ENCODE measurements around the gene GNG3. TPM values are rescaled to one million over a fixed set of nuclear protein-coding genes. Genes with fewer than 3 reads are reported as not detected.

The GNG3 gene
- polyA plus RNA-seq, 3 donors, result 0.23 TPM; not detected in 2

GRCh38 chr11:62732830-62733229 lies 25.4 kb downstream of the GNG3 start:
- Mint-ChIP-seq H3K4me3 (no peak overlapping the region), H3K27me3 (ENCODE audit: low read depth in 3 of 3) (no peaks in the 10 kb centered on the region), H3K27ac (no peak overlapping the region), H3K9me3 (peaks cover 0 to 3% (median 0%) of the 10 kb centered on the region in 7 donors), H3K36me3 (peaks cover 31 to 59% of the 10 kb centered on the region in 2 donors), H3K4me1 (peaks cover 21% of the 10 kb centered on the region)
- Histone ChIP-seq H3K27ac (ENCODE audit: low read depth in 1 of 2, low read length in 2 of 2) (no peak overlapping the region), H3K4me3 (replicated peaks in 1 of 3; ENCODE audit: low read depth in 2 of 3, low read length in 3 of 3) (no peak overlapping the region), H3K36me3 (replicated peaks in 1 of 2; ENCODE audit: control insufficient read depth in 1 of 2, insufficient read depth in 2 of 2, low read length in 2 of 2) (peaks cover 40 to 54% of the 10 kb centered on the region in 2 donors), H3K79me2 (ENCODE audit: insufficient read depth, low read length) (peaks cover 63% of the 10 kb centered on the region), H3K27me3 (ENCODE audit: control insufficient read depth in 2 of 2, insufficient read depth in 2 of 2, low read length in 2 of 2) (no peaks in the 10 kb centered on the region), H3K9ac (ENCODE audit: insufficient read depth, low read length, poor library complexity, severe bottlenecking) (no peak overlapping the region), H3K4me1 (ENCODE audit: control insufficient read depth in 1 of 2, insufficient read depth in 2 of 2, low read length in 2 of 2) (peaks cover 15 to 16% of the 10 kb centered on the region in 2 donors), H3K9me3 (replicated peaks in 1 of 2; ENCODE audit: control insufficient read depth in 1 of 2, insufficient read depth in 1 of 2, low read length in 2 of 2) (no peaks in the 10 kb centered on the region), H4K20me1 (ENCODE audit: insufficient read depth, low read length) (peaks cover 14% of the 10 kb centered on the region), H2AFZ (ENCODE audit: insufficient read depth, low read depth, low read length, poor library complexity, severe bottlenecking) (no peak overlapping the region), H3K4me2 (replicated peaks; ENCODE audit: extremely low read depth, low read length, poor library complexity, severe bottlenecking) (no peak overlapping the region)
- no CpG with 5 or more reads among the region's 2 CpGs for WGBS (ENCODE audit: insufficient coverage)
- intact Hi-C loops (cut with micrococcal nuclease), result no loop called here
- peak; percentile 14 for TF ChIP-seq CTCF (IDR thresholded peaks at IDR 0.05)
- DNase-seq, result peak in 1 of 3 donors; percentile 13

- peaks cover 49 to 88% of the 10 kb centered on the region in 2 donors for H3K36me3 Mint-ChIP-seq
- TF ChIP-seq CTCF (IDR thresholded peaks at IDR 0.05), result no peak
- H3K36me3 ChIP-seq (replicated peaks in 1 of 2; ENCODE audit: control insufficient read depth in 1 of 2, insufficient read depth in 2 of 2, low read length in 2 of 2), result peaks cover 63 to 90% of the 10 kb centered on the region in 2 donors
Measured at GRCh38 chr11:62737196-62737595, 29.7 kb downstream of the GNG3 start.

More at GRCh38 chr11:62737196-62737595, 29.7 kb downstream of the GNG3 start:
- Histone ChIP-seq H3K4me2 (replicated peaks; ENCODE audit: extremely low read depth, low read length, poor library complexity, severe bottlenecking) (no peak overlapping the region), H3K27ac (ENCODE audit: low read depth in 1 of 2, low read length in 2 of 2) (no peak overlapping the region), H3K4me1 (ENCODE audit: control insufficient read depth in 1 of 2, insufficient read depth in 2 of 2, low read length in 2 of 2) (no peaks in the 10 kb centered on the region), H4K20me1 (ENCODE audit: insufficient read depth, low read length) (peaks cover 7% of the 10 kb centered on the region), H3K9ac (ENCODE audit: insufficient read depth, low read length, poor library complexity, severe bottlenecking) (no peak overlapping the region), H3K4me3 (replicated peaks in 1 of 3; ENCODE audit: low read depth in 2 of 3, low read length in 3 of 3) (no peak overlapping the region), H2AFZ (ENCODE audit: insufficient read depth, low read depth, low read length, poor library complexity, severe bottlenecking) (no peak overlapping the region), H3K79me2 (ENCODE audit: insufficient read depth, low read length) (peaks cover 26% of the 10 kb centered on the region), H3K9me3 (replicated peaks in 1 of 2; ENCODE audit: control insufficient read depth in 1 of 2, insufficient read depth in 1 of 2, low read length in 2 of 2) (no peaks in the 10 kb centered on the region), H3K27me3 (ENCODE audit: control insufficient read depth in 2 of 2, insufficient read depth in 2 of 2, low read length in 2 of 2) (no peaks in the 10 kb centered on the region)
- intact Hi-C loops (cut with micrococcal nuclease), result no loop called here
- no peaks in the 10 kb centered on the region for H3K9me3 Mint-ChIP-seq
- no peak for DNase-seq
- no peaks in the 10 kb centered on the region for H3K4me1 Mint-ChIP-seq
- no peaks in the 10 kb centered on the region for H3K27me3 Mint-ChIP-seq (ENCODE audit: low read depth in 3 of 3)
- no peak overlapping the region for H3K4me3 Mint-ChIP-seq
- H3K27ac Mint-ChIP-seq, result no peak overlapping the region
